AG10803 (cell line): ENCODE measurements around the gene ADAMTSL4.
A peak's percentile ranks its signal among the peaks of the same experiment; 100 is the strongest.

Source experiments
- DNase-seq: peaks from one replicate; pipeline ENCODE4 v3.0.0; 2010; ENCODE audit warnings: low read depth
- H3K4me3 ChIP-seq: 2 replicates; pipeline ENCODE4 v1.5.1; 2011; ENCODE audit warnings: mild to moderate bottlenecking, low read length, control low read depth
- TF ChIP-seq, protein P1 (sequence below): conservative IDR thresholded peaks from 2 replicates; pipeline ENCODE4 v1.5.1; 2011; ENCODE audit warnings: mild to moderate bottlenecking, low read length, control low read depth, inconsistent platforms

The ADAMTSL4 gene

DNA sequence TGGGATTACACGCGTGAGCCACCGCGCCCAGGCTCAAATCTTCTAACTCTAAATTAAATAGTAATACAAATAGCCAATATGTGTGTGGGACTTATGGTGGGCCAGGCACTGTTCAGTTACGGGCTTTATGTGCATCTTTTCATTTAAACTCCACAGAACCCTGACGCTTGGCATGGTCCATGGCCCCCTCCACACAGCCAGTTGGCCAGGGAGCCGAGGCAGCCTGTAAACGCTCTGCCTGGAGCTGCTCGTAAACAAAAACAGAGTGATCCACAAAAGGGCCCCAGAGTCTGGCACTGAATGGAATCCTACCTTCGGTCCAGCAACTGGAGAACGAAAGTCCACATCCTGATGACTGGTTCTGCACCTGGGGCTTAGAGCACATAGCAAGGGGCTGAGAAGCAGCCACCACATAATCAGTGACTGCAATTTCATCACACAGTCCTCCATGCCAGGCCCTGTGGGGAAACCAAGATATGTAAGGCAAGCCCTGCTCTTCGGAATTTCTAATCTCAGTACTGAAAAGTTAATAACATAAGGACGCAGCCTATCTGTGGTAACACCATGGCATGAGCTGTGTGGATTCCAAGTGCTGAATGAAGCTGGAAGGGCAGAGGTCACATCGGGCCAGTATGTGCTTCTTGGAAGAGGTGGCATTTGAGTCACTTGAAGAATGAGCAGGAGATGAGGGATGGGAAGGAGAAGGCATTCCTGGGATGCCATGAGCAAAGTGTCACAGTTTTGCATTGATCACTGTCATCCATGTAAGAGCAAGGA lies 13.5 kb upstream of the ADAMTSL4 start:
- TF ChIP-seq, protein P1, sequence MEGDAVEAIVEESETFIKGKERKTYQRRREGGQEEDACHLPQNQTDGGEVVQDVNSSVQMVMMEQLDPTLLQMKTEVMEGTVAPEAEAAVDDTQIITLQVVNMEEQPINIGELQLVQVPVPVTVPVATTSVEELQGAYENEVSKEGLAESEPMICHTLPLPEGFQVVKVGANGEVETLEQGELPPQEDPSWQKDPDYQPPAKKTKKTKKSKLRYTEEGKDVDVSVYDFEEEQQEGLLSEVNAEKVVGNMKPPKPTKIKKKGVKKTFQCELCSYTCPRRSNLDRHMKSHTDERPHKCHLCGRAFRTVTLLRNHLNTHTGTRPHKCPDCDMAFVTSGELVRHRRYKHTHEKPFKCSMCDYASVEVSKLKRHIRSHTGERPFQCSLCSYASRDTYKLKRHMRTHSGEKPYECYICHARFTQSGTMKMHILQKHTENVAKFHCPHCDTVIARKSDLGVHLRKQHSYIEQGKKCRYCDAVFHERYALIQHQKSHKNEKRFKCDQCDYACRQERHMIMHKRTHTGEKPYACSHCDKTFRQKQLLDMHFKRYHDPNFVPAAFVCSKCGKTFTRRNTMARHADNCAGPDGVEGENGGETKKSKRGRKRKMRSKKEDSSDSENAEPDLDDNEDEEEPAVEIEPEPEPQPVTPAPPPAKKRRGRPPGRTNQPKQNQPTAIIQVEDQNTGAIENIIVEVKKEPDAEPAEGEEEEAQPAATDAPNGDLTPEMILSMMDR = no peak
- no peak overlapping the region for H3K4me3 ChIP-seq
- peak; percentile 94 for DNase-seq

DNA sequence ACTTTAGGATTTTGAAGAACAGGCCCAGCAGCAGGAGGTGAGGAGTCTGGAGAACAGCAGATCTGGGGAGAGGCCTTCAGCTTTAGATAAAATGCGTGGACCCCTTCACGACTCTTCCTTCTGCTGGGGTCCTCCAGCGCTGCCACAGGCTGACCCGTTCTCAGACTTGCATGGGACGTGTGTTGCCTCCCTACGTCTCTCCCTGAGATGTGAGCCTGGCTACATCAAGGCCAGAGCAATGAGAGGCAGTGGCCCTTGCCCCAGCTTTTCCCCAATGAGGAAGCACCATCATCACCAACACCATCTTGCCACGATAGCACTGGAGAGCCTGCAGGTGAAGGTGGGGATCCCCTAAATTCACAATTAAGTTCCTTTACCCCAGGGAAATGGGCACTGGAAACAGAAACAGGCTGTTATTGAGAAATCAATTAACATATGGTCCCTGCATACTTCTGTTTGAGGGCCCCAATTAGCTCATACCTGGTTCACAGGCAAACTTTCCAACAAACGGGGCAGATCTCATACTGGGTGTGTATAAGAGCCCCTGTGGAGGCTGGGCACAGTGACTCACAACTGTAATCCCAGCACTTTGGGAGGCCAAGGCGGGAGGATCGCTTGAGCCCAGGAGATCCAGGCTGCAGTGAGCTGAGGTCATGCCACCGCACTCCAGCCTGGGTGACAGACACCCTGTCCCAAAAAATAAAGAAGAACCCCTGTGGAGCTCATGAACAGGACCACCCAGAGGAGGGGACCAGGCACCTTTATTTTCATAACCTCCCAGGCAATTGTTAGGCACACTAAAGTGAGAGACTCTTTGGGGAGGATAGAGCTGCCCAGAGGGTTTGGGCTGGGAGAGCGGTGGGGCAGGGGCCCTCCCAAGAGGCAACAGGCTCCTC lies 12.1 kb upstream of the ADAMTSL4 start:
- H3K4me3 ChIP-seq = no peak overlapping the region
- TF ChIP-seq, protein P1 = no peak
- DNase-seq = peak; percentile 60

GRCh38 chr1:150537732-150538684 lies 11.2 kb upstream of the ADAMTSL4 start:
- TF ChIP-seq, protein P1 = peak; percentile 22; the same call in 1 of the 2 replicates
- no peak overlapping the region for H3K4me3 ChIP-seq
- peak; percentile 94 for DNase-seq

GRCh38 chr1:150543500-150544143 lies 5.6 kb upstream of the ADAMTSL4 start:
- DNase-seq = peak; percentile 65
- no peak overlapping the region for H3K4me3 ChIP-seq
- TF ChIP-seq, protein P1 = no peak

DNA sequence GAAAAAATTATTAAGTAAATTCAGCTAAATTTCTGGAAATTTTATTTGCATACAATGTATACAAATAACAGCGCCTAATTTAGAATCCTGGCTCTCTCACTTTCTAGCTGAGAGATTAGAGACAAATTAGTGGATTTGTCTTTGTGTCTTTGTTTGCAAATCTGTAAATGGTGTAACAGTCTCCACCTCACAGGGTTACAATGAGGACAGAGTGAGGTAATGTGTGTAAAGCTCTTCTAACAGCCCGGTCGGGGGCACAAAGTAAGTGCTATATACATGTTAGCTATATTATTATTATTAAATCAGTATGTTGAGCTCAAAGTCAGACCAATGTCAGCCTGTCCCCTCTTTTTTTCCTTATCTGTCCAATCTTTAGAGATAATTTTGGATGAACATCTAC lies 5.0 kb upstream of the ADAMTSL4 start:
- no peak overlapping the region for H3K4me3 ChIP-seq
- TF ChIP-seq, protein P1 = no peak
- no peak for DNase-seq

DNA sequence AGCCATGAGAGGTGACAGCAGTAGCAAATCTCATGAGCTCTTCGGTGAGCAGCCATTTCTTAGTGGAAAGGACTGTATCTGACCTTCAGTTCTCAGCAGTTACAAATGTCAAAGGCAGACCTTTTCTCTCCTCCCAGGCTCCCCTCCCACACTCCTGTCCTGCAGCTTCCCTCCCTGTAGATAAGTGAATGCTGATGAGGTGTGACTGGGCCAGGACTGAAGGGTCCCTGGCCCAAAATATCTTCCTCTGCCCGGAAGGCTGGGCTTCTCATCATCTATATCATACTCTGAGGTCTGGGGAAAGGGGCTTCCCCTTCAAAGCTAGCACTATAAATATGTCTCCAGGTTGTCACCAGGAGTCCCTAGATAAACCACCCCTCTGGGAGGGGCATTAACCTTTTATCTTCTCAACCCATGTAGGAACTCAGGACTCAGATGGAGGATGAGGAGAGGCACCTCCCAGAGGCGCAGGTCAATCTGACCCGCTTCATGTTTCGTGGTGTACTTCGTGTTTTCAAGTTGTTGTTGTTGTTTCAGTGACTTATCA lies 3.6 kb upstream of the ADAMTSL4 start:
- no peak for DNase-seq
- no peak overlapping the region for H3K4me3 ChIP-seq
- TF ChIP-seq, protein P1 = no peak
